ENCODE results near the gene MEIS2. TPM values are rescaled to one million over a fixed set of nuclear protein-coding genes. Genes with fewer than 3 reads are reported as not detected.

Gene MEIS2
- total RNA-seq, 2 donors from 2014 or later = 24.3 to 29.8 TPM

DNA sequence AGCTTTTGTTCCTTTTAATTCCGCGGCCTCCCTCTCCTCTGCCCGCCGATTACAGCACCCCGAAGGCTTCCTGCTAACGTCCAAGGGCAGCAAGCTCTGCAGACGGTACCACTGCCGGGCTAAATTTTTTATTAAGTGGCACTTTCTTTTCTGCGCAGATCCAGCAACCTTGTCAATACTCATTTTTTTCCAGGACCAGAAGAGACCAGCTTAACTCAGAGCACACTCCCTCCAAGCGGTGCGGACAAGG, 542 bp upstream of the MEIS2 start:
- peak overlapping the region; percentile 58 to 73 for H3K4me3 ChIP-seq
- peaks cover 0 to 11% of the 10 kb centered on the region in 2 donors for H3K4me1 ChIP-seq
- TF ChIP-seq, protein P1, sequence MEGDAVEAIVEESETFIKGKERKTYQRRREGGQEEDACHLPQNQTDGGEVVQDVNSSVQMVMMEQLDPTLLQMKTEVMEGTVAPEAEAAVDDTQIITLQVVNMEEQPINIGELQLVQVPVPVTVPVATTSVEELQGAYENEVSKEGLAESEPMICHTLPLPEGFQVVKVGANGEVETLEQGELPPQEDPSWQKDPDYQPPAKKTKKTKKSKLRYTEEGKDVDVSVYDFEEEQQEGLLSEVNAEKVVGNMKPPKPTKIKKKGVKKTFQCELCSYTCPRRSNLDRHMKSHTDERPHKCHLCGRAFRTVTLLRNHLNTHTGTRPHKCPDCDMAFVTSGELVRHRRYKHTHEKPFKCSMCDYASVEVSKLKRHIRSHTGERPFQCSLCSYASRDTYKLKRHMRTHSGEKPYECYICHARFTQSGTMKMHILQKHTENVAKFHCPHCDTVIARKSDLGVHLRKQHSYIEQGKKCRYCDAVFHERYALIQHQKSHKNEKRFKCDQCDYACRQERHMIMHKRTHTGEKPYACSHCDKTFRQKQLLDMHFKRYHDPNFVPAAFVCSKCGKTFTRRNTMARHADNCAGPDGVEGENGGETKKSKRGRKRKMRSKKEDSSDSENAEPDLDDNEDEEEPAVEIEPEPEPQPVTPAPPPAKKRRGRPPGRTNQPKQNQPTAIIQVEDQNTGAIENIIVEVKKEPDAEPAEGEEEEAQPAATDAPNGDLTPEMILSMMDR (IDR thresholded peaks at IDR 0.05) = no peak
- H3K9me3 ChIP-seq = no peaks in the 10 kb centered on the region
- no peaks in the 10 kb centered on the region for H3K27me3 ChIP-seq
- H3K36me3 ChIP-seq = no peaks in the 10 kb centered on the region
- peak overlapping the region; percentile 92 to 95 for H3K27ac ChIP-seq
- DNase-seq (ENCODE audit: low spot score) = no peak

DNA sequence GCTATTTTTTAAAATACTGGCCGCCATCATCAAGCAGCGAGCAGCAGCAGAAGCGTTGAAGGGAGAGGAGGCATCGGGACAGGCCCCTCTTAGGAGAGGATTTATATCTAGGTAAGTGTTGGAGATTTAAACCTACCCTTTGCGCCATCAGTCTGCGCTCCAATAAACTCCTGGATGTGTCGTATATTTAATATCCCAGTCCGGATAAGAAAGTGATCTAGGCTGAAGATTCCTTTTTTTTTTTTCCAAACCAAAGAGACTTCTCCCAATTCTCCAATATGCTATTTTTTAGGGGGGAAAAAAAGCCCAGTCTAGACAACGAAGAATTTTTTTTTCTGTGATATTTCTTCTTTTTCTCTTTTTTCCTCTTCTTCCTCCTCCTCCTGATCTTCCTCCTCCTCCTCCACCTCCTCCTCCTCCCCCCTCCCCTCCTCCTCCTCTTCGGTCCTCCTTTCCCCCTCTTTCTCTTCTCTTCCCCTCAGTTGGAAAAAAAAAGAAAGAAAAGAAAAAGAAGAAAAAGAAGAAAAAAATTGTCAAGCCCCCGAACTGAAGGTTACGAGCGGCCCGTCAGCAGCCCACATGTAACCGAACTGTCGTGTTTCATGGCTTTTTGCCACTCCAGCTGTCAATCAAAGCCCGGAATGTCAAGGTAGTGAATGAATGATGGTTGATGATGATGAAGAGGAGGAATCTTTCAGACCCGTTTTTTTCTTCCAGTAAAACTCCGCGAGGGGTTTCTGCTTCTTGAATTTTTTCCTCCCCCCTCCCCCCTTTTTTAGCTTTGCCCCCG, 835 bp downstream of the MEIS2 start:
- no peaks in the 10 kb centered on the region for H3K36me3 ChIP-seq
- H3K9me3 ChIP-seq = no peaks in the 10 kb centered on the region
- TF ChIP-seq, protein P1 (IDR thresholded peaks at IDR 0.05) = no peak
- H3K4me1 ChIP-seq = peaks cover 0 to 24% of the 10 kb centered on the region in 2 donors
- no peak for DNase-seq (ENCODE audit: low spot score)
- peak overlapping the region; percentile 92 to 95 for H3K27ac ChIP-seq
- peak overlapping the region; percentile 58 to 73 for H3K4me3 ChIP-seq
- no peaks in the 10 kb centered on the region for H3K27me3 ChIP-seq

DNA sequence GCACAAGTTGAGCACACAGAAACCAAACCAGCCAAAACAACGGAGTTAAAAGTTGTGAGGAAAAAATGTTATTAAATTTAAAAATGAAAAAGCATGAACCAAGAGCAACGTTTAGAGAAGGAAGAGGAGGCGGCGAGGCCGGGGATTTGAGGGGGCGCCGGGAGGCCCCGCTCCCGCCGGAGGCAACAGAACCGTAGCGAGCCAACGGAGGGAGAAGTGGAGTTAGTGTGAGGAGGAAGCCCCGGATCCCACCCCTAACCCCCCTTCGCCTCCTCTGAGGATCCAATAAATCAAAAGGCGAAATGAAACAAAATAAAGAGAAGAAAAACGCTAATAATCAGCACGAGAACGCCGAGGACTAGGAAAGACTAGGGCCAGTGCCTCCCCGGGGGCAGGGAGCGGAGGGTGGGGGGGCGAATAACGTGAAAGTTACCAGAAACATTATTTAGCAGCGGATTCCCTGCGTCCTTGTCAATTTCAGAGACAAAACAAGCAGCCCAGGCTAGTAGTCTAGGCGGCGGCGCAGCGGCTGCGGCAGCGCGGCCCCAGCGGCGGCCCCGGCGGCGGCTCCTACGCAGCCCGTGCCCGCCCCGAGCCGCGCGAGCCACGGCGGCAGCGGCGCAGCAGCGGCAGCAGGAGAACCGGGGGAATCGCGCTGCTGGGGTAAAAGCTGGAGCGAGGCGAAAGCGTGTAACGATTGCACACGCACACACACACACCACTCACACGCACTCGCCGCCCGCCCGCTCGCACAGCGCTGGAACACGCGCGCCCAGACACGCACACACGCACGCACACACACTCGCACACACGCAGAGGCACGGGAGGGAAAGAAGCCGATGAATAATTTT, 1.7 kb downstream of the MEIS2 start:
- peak overlapping the region; percentile 58 to 73 for H3K4me3 ChIP-seq
- no peaks in the 10 kb centered on the region for H3K36me3 ChIP-seq
- no peaks in the 10 kb centered on the region for H3K9me3 ChIP-seq
- peak overlapping the region; percentile 92 to 95 for H3K27ac ChIP-seq
- no peak for DNase-seq (ENCODE audit: low spot score)
- TF ChIP-seq, protein P1 (IDR thresholded peaks at IDR 0.05) = no peak
- peaks cover 0 to 26% of the 10 kb centered on the region in 2 donors for H3K4me1 ChIP-seq
- H3K27me3 ChIP-seq = no peaks in the 10 kb centered on the region

DNA sequence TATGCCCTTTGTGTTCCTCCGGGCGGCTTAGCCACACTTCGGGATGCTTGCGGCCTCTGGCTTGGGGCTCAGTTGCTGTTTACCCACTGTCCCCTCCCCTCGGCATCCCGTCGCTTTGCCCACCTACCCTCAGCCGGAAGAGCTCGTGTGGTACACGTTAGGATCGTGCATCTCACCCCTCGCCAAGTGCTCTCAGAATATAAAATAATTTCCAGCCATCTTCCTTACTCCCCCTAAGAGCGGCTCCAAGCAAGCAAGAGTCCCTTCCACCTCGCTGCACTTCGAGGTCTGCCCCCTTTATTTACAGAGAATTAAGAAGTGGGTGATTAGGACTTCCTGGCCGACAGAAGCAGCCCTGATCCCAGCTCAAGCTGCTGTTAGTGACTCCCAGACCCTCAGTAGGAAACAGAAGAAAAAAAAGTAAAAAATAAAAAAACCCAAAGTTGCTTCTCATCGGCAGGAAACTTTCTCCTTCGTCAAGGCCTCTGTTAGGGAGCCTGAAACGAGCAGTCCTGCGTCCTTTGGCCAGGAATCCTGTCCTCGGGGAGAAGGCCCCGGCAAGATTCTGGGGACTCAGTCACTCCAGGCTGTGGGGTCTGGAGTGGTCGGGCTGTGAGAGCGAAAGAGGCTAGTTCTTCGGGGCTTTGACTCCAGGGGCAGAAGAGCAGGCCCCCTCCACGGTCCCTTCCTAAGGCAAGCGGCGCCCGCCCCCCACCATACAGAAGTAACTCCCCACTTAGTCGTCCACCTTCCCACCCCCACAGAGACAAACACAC, 3.0 kb downstream of the MEIS2 start:
- no peak for DNase-seq (ENCODE audit: low spot score)

DNA sequence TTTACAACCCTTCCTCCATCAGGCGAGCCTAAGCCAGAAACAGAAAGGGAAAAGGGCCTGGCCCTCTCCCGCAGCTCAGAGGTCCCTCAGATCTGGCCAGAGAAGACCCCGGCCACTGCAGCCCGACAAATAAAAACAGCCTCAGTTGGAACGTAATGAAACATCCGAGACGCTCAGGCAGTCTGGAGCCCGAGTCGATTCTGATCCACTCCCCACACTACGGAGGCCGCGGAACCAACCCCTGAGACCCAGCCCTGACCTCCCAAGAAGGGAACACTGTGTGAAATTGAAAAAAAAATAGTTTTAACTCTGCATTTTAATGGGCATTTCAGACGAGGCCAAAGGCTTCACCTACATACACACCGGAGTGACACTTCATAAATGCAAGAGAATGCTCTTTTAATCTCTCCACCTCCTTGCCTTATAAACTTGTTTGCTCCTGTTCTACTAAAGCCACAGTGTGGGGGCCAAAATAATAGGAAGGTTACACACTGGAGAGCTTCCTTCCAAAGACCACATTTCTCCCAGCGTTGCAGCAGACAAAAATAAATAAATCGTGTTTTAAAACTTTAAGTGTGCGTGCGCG, 3.7 kb downstream of the MEIS2 start:
- no peak for DNase-seq (ENCODE audit: low spot score)
- Histone ChIP-seq H3K36me3 (no peaks in the 10 kb centered on the region), H3K27me3 (no peaks in the 10 kb centered on the region), H3K9me3 (no peaks in the 10 kb centered on the region), H3K27ac (peak overlapping the region; percentile 92 to 95), H3K4me3 (peak overlapping the region; percentile 58 to 73), H3K4me1 (peaks cover 0 to 29% of the 10 kb centered on the region in 2 donors)
- TF ChIP-seq, protein P1 (IDR thresholded peaks at IDR 0.05) = no peak

More for the DNA sequence above, 3.0 kb downstream of the MEIS2 start:
- H3K36me3 ChIP-seq = no peaks in the 10 kb centered on the region
- H3K27ac ChIP-seq = peak overlapping the region; percentile 92 to 95
- no peaks in the 10 kb centered on the region for H3K9me3 ChIP-seq
- TF ChIP-seq, protein P1 (IDR thresholded peaks at IDR 0.05) = no peak
- H3K27me3 ChIP-seq = no peaks in the 10 kb centered on the region
- H3K4me1 ChIP-seq = peaks cover 0 to 30% of the 10 kb centered on the region in 2 donors
- peak overlapping the region; percentile 58 to 73 for H3K4me3 ChIP-seq
